ENCODE data around the gene ARHGAP5. TPM values are rescaled to one million over a fixed set of nuclear protein-coding genes. Genes with fewer than 3 reads are reported as not detected.

The ARHGAP5 gene
- total RNA-seq, 1 donor from 2014 or later, result 182 TPM

DNA sequence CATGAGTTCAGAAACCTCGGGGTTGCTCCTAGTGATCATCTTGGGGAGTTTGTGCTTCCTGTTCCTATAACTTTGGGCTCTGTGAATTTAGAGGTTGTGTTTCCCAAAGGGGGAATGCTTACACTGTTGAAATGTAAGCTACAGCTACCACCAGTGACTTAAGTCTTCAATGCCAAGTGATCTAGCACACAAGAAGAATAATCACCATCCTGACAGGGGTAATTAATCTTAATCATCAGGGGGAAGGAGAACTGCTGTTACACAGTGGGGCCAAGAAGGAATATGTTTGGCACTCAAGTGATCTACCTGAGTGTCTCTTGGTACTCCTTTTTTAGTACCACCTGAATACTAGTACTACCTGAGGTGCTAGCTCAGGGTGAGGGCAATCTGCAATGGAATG is 89.8 kb downstream of the ARHGAP5 start:
- H3K27me3 Mint-ChIP-seq, result no peaks in the 10 kb centered on the region
- no peak overlapping the region for H3K4me3 Mint-ChIP-seq (ENCODE audit: low read depth)
- DNase-seq (ENCODE audit: low spot score, unreplicated experiment), result no peak
- H3K27ac Mint-ChIP-seq, result no peak overlapping the region
- no peaks in the 10 kb centered on the region for H3K4me1 Mint-ChIP-seq (ENCODE audit: low read depth)
- TF ChIP-seq, protein P1, sequence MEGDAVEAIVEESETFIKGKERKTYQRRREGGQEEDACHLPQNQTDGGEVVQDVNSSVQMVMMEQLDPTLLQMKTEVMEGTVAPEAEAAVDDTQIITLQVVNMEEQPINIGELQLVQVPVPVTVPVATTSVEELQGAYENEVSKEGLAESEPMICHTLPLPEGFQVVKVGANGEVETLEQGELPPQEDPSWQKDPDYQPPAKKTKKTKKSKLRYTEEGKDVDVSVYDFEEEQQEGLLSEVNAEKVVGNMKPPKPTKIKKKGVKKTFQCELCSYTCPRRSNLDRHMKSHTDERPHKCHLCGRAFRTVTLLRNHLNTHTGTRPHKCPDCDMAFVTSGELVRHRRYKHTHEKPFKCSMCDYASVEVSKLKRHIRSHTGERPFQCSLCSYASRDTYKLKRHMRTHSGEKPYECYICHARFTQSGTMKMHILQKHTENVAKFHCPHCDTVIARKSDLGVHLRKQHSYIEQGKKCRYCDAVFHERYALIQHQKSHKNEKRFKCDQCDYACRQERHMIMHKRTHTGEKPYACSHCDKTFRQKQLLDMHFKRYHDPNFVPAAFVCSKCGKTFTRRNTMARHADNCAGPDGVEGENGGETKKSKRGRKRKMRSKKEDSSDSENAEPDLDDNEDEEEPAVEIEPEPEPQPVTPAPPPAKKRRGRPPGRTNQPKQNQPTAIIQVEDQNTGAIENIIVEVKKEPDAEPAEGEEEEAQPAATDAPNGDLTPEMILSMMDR (IDR thresholded peaks at IDR 0.05; ENCODE audit: unreplicated experiment), result no peak
- H3K36me3 Mint-ChIP-seq (ENCODE audit: insufficient read depth), result no peaks in the 10 kb centered on the region
- H3K9me3 Mint-ChIP-seq (ENCODE audit: low read depth), result no peaks in the 10 kb centered on the region

DNA sequence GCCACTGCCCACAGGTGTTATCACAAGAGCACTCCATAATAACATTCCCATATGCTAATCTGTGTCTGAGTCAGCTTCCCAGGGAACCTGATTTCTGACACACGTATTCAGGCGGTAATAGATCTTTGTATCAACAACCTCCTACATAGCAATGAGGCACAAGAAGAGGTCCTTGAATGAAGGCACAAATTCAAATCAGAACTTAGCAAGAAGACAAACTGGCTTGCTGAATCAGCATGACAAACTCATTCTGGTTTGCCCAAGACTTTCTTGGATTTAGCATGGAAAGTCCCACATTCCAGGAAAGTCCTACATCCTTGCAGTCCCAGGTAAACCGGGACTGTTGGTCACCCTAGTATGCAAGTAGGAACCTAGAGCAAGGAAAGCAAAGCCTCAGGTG is 90.8 kb downstream of the ARHGAP5 start:
- H3K9me3 Mint-ChIP-seq (ENCODE audit: low read depth), result no peaks in the 10 kb centered on the region
- H3K4me1 Mint-ChIP-seq (ENCODE audit: low read depth), result no peaks in the 10 kb centered on the region
- TF ChIP-seq, protein P1 (IDR thresholded peaks at IDR 0.05; ENCODE audit: unreplicated experiment), result no peak
- no peaks in the 10 kb centered on the region for H3K36me3 Mint-ChIP-seq (ENCODE audit: insufficient read depth)
- H3K27ac Mint-ChIP-seq, result no peak overlapping the region
- DNase-seq (ENCODE audit: low spot score, unreplicated experiment), result no peak
- no peaks in the 10 kb centered on the region for H3K27me3 Mint-ChIP-seq
- no peak overlapping the region for H3K4me3 Mint-ChIP-seq (ENCODE audit: low read depth)

DNA sequence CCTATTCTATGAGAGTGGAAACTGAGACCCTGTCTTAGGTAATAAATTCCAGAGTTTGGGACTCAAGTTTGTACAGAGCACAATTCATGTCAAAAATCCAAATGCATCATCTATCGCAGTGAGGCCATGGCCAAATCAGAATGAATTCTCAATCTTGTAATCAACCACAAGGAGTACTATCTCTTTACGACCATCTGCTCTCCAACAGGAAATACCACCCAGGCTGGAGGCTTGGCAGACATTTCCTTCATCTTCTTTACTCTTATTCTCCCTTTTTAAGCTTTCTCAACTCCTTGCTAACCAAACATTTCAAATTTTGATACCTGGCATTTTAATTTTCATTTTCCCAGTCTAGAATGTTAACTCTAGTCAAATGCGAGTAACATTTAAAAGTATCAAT is 92.1 kb downstream of the ARHGAP5 start:
- no peaks in the 10 kb centered on the region for H3K36me3 Mint-ChIP-seq (ENCODE audit: insufficient read depth)
- TF ChIP-seq, protein P1 (IDR thresholded peaks at IDR 0.05; ENCODE audit: unreplicated experiment), result no peak
- no peak overlapping the region for H3K27ac Mint-ChIP-seq
- no peaks in the 10 kb centered on the region for H3K27me3 Mint-ChIP-seq
- DNase-seq (ENCODE audit: low spot score, unreplicated experiment), result no peak
- no peaks in the 10 kb centered on the region for H3K4me1 Mint-ChIP-seq (ENCODE audit: low read depth)
- no peaks in the 10 kb centered on the region for H3K9me3 Mint-ChIP-seq (ENCODE audit: low read depth)
- H3K4me3 Mint-ChIP-seq (ENCODE audit: low read depth), result no peak overlapping the region

DNA sequence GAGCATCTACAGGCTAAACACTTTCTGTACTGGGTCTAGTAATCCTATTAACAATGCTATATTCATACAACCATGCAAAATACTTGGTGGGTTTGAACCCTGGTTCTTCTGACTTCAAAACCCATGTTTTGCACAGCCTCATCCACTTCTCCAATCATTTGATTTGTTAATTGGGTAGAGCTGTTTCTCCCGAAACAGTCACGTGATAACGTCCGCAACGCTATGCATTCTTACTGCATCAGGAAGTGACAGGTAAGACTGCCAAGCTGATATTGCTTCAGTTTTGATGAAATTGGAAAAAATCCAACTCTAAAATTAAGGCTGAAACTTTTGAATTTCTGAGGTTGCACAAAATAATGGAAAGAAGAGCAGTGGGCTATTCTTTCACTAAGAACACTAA is 94.4 kb downstream of the ARHGAP5 start:
- Mint-ChIP-seq H3K9me3 (ENCODE audit: low read depth) (peaks cover 7% of the 10 kb centered on the region), H3K27me3 (no peaks in the 10 kb centered on the region), H3K4me1 (ENCODE audit: low read depth) (no peaks in the 10 kb centered on the region), H3K27ac (no peak overlapping the region), H3K4me3 (ENCODE audit: low read depth) (no peak overlapping the region), H3K36me3 (ENCODE audit: insufficient read depth) (no peaks in the 10 kb centered on the region)
- DNase-seq (ENCODE audit: low spot score, unreplicated experiment), result no peak
- TF ChIP-seq, protein P1 (IDR thresholded peaks at IDR 0.05; ENCODE audit: unreplicated experiment), result no peak

DNA sequence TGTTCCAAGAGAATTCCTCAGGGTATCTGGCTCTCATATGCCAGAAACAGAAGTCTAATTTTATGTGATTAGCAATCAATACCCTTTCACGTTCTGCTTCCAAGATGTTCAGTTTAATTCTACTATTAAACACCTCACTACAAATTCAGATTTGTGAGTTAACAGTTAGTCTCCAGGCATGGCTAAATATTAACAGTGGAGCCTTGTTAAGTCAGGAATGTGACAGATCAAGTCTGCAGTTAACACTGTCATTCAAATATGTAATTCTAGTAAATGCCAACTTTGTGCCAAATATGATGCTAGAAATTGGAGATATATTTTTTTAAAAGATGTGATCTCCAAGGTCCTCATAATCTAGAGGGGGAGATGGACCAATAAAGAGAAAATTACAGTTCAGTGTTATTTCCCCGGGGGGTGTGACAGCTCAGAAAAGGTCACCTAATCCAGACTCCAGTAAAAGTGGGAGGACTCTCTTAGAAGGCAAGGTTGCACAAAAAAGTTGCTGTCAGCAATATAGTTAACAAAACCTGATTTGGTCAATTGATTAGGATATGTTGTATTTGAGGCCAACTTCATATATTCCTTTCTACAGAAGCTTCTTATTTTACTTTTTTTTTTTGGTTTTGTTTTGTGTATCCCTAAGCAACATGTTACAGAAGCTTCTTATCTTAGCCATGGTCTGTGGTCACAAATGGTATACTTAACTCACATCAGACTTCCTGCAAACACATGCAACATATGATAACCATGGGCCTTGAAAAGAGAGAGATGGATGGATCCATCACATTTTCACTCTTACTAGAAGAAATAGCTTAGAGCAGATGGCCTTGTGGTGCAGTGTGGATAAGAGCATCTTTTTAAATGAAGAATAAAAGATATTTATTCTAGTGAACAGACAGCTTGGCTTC is 106.3 kb downstream of the ARHGAP5 start:
- DNase-seq (ENCODE audit: low spot score, unreplicated experiment), result no peak
- TF ChIP-seq, protein P1 (IDR thresholded peaks at IDR 0.05; ENCODE audit: unreplicated experiment), result no peak
- no peak overlapping the region for H3K27ac Mint-ChIP-seq
- peaks cover 4% of the 10 kb centered on the region for H3K4me1 Mint-ChIP-seq (ENCODE audit: low read depth)
- no peaks in the 10 kb centered on the region for H3K36me3 Mint-ChIP-seq (ENCODE audit: insufficient read depth)
- H3K4me3 Mint-ChIP-seq (ENCODE audit: low read depth), result no peak overlapping the region
- H3K27me3 Mint-ChIP-seq, result no peaks in the 10 kb centered on the region
- H3K9me3 Mint-ChIP-seq (ENCODE audit: low read depth), result peaks cover 35% of the 10 kb centered on the region
